ENCODE results near the gene NCOA1. TPM values are rescaled to one million over a fixed set of nuclear protein-coding genes. Genes with fewer than 3 reads are reported as not detected.

NCOA1 gene
- polyA plus RNA-seq, 1 of the 3 experiments (the other 2 are of a cell fraction): 10.7 TPM

- no peak for DNase-seq
- H3K36me3 ChIP-seq (replicated peaks in 1 of 2; ENCODE audit: control insufficient read depth in 1 of 2, insufficient read depth in 2 of 2, low read length in 1 of 2): peaks cover 40 to 41% of the 10 kb centered on the region in 2 experiments
- peaks cover 9% of the 10 kb centered on the region for H3F3A ChIP-seq (replicated peaks; ENCODE audit: insufficient read depth)
- no peaks in the 10 kb centered on the region for H3K9me3 ChIP-seq
- no peak overlapping the region for H3K4me3 ChIP-seq (ENCODE audit: low read depth in 2 of 2, low read length in 1 of 2)
- no peak overlapping the region for H3K9ac ChIP-seq
- H3K9me2 ChIP-seq: no peaks in the 10 kb centered on the region
- no peak for TF ChIP-seq NFIC (IDR thresholded peaks at IDR 0.05; ENCODE audit: borderline replicate concordance)
- no peak overlapping the region for H3K4me2 ChIP-seq
- no peaks in the 10 kb centered on the region for H3K27me3 ChIP-seq (ENCODE audit: insufficient read depth)
- ChIA-PET POLR2A (interaction anchor here (1.0 kb wide), 1 partner anchor 22 kb away, joined by 3 read pairs; the partner anchor contains the start of genes CENPO and PTRHD1), CTCF (interaction anchor here (1.6 to 12.4 kb wide), 4 partner anchors 12 to 405 kb away, joined by 3 to 132 read pairs (median 14); partner anchors contain the start of genes CENPO and PTRHD1)
- peaks cover 72% of the 10 kb centered on the region for H3K79me2 ChIP-seq (ENCODE audit: insufficient read depth)
- H4K20me1 ChIP-seq (ENCODE audit: insufficient read depth): peaks cover 2% of the 10 kb centered on the region; the same call in 1 of the 2 replicates
- no peak overlapping the region for H3K27ac ChIP-seq (ENCODE audit: low read depth in 2 of 2, low read length in 1 of 2)
- 96% methylated on average over 4 of the region's 4 CpGs for WGBS (ENCODE audit: low lambda C conversion rate)
- peaks cover 4 to 18% of the 10 kb centered on the region in 2 experiments; a peak in 2 of 4 replicates for H3K4me1 ChIP-seq (ENCODE audit: control insufficient read depth in 1 of 2, insufficient read depth in 2 of 2, low read depth in 1 of 2, low read length in 1 of 2)
- H2AFZ ChIP-seq (ENCODE audit: low read depth): no peak overlapping the region
Measured at GRCh38 chr2:24814516-24814915, 323.5 kb downstream of the NCOA1 start.

GRCh38 chr2:24815171-24815570, 324.1 kb downstream of the NCOA1 start:
- peaks cover 41 to 46% of the 10 kb centered on the region in 2 experiments for H3K36me3 ChIP-seq (replicated peaks in 1 of 2; ENCODE audit: control insufficient read depth in 1 of 2, insufficient read depth in 2 of 2, low read length in 1 of 2)
- ChIA-PET POLR2A (no interaction called here), CTCF (interaction anchor here (0.6 to 12.4 kb wide), 5 partner anchors 12 to 405 kb away, joined by 3 to 132 read pairs (median 11); partner anchors contain the start of genes CENPO and PTRHD1)
- no peak for DNase-seq
- peaks cover 65% of the 10 kb centered on the region for H3K79me2 ChIP-seq (ENCODE audit: insufficient read depth)
- H3K27me3 ChIP-seq (ENCODE audit: insufficient read depth): no peaks in the 10 kb centered on the region
- peaks cover 9% of the 10 kb centered on the region for H3F3A ChIP-seq (replicated peaks; ENCODE audit: insufficient read depth)
- H3K9me3 ChIP-seq: no peaks in the 10 kb centered on the region
- no peak overlapping the region for H3K4me3 ChIP-seq (ENCODE audit: low read depth in 2 of 2, low read length in 1 of 2)
- peaks cover 4 to 15% of the 10 kb centered on the region in 2 experiments; a peak in 2 of 4 replicates for H3K4me1 ChIP-seq (ENCODE audit: control insufficient read depth in 1 of 2, insufficient read depth in 2 of 2, low read depth in 1 of 2, low read length in 1 of 2)
- no peak for TF ChIP-seq EP300 (IDR thresholded peaks at IDR 0.05; ENCODE audit: borderline replicate concordance in 1 of 2, low read depth in 1 of 2, low read length in 1 of 2)
- TF ChIP-seq FOSL2 (IDR thresholded peaks at IDR 0.05; ENCODE audit: borderline replicate concordance, low read depth): no peak
- TF ChIP-seq NFIC (IDR thresholded peaks at IDR 0.05; ENCODE audit: borderline replicate concordance): no peak
- TF ChIP-seq POLR2AphosphoS5 (IDR thresholded peaks at IDR 0.05; ENCODE audit: low read depth, low read length): no peak
- no peak for TF ChIP-seq TEAD4 (IDR thresholded peaks at IDR 0.05; ENCODE audit: borderline replicate concordance, insufficient read depth)
- TF ChIP-seq TAF1 (IDR thresholded peaks at IDR 0.05; ENCODE audit: borderline replicate concordance, low read depth, low read length): no peak
- no peak for TF ChIP-seq MXI1 (IDR thresholded peaks at IDR 0.05; ENCODE audit: low read depth, low read length)
- no peak for TF ChIP-seq CTCF (IDR thresholded peaks at IDR 0.05)
- TF ChIP-seq GATA2 (CRISPR knock-in tag; IDR thresholded peaks at IDR 0.05): no peak
- TF ChIP-seq FOXM1 (IDR thresholded peaks at IDR 0.05; ENCODE audit: low read depth): no peak
- TF ChIP-seq SIN3A (IDR thresholded peaks at IDR 0.05; ENCODE audit: borderline replicate concordance, low read depth, low read length): no peak
- TF ChIP-seq EZH2phosphoT487 (IDR thresholded peaks at IDR 0.05; ENCODE audit: borderline replicate concordance, low read depth): no peak
- no peak for TF ChIP-seq ELF1 (IDR thresholded peaks at IDR 0.05)
- no peak for TF ChIP-seq FOXJ3 (CRISPR knock-in tag; IDR thresholded peaks at IDR 0.05)
- no peak for TF ChIP-seq REST (IDR thresholded peaks at IDR 0.05; ENCODE audit: low read depth, low read length)
- no peak for TF ChIP-seq SMC3 (IDR thresholded peaks at IDR 0.05; ENCODE audit: low read depth, low read length)
- 92% methylated on average over 4 of the region's 4 CpGs for WGBS (ENCODE audit: low lambda C conversion rate)
- no peaks in the 10 kb centered on the region for H3K9me2 ChIP-seq
- H2AFZ ChIP-seq (ENCODE audit: low read depth): no peak overlapping the region
- no peaks in the 10 kb centered on the region for H4K20me1 ChIP-seq (ENCODE audit: insufficient read depth)
- no peak overlapping the region for H3K9ac ChIP-seq
- no peak overlapping the region for H3K27ac ChIP-seq (ENCODE audit: low read depth in 2 of 2, low read length in 1 of 2)
- H3K4me2 ChIP-seq: no peak overlapping the region
